Measurements from ENCODE around the gene MAPK8IP2. TPM values are rescaled to one million over a fixed set of nuclear protein-coding genes. Genes with fewer than 3 reads are reported as not detected.

Gene MAPK8IP2
- total and polyA plus RNA-seq, 7 donors, result 0.12 to 0.34 (median 0.16) TPM

- intact Hi-C loops (cut with DNase I), result loop anchor here (5.0 kb wide), 3 partner anchors 39 to 89 kb away; partner anchors contain the start of genes CHKB (in 1 of the 2), CPT1B (in 1 of the 2) and TYMP (in 1 of the 2)
- Histone ChIP-seq H3K27me3 (ENCODE audit: insufficient read depth in 3 of 3, low read length in 2 of 3) (no peaks in the 10 kb centered on the region), H3K9me3 (no peaks in the 10 kb centered on the region), H3K4me3 (peak overlapping the region; percentile 19), H3K4me1 (peaks cover 27% of the 10 kb centered on the region), H3K27ac (peak overlapping the region; percentile 48), H3K36me3 (ENCODE audit: insufficient read depth in 1 of 2, low read depth in 1 of 2) (peaks cover 0 to 17% of the 10 kb centered on the region in 2 donors)
- 18 to 32% (median 22%) methylated on average over 10 of the region's 10 CpGs for whole genome bisulfite sequencing, 3 donors
- DNase-seq (no peak), ATAC-seq (peak in 2 of 4 donors; percentile 31 to 32)
- TF ChIP-seq, protein P1, sequence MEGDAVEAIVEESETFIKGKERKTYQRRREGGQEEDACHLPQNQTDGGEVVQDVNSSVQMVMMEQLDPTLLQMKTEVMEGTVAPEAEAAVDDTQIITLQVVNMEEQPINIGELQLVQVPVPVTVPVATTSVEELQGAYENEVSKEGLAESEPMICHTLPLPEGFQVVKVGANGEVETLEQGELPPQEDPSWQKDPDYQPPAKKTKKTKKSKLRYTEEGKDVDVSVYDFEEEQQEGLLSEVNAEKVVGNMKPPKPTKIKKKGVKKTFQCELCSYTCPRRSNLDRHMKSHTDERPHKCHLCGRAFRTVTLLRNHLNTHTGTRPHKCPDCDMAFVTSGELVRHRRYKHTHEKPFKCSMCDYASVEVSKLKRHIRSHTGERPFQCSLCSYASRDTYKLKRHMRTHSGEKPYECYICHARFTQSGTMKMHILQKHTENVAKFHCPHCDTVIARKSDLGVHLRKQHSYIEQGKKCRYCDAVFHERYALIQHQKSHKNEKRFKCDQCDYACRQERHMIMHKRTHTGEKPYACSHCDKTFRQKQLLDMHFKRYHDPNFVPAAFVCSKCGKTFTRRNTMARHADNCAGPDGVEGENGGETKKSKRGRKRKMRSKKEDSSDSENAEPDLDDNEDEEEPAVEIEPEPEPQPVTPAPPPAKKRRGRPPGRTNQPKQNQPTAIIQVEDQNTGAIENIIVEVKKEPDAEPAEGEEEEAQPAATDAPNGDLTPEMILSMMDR (IDR thresholded peaks at IDR 0.05), result no peak
These were observed 20.8 kb downstream of the MAPK8IP2 start for GRCh38 chr22:50621356-50621880.

DNA sequence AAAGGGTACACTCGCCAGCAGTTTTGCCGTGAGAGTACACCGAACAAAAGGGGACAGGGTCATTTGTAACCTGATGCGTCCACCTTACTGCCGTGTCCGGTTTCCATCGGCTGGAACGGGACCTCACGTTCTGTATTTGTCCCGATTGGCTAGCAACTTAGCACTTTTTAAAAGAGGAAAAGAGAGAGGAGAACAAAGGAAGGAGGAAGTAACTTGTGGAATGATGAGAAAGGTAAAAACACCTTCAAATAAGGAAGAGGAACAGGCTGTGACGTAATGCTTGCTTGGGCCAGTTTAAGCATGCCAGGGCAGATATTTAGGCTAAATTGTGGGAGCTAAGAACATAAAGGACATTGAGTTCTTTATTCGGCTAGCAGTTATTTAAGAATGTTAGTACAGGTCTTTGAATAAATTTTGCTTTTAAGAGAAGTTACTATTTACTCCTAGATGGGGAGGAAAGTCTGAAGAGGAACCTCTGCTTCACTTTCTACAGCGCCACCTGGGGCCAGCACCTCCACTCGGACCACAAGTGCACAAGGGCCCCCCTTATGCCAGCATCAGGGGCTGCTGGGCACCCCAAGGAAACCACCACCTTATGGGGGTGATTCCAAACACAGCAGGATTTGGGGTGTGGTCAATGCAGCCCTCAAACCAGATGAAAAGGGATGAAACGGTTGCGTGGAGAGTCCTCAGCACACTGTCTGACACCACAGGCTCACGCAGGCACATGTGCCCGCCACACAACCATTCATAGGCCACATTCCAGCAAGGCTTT lies 21.5 kb downstream of the MAPK8IP2 start:
- 14 to 15% (median 14%) methylated on average over 18 of the region's 18 CpGs for WGBS, 3 donors
- H3K27ac ChIP-seq, result peak overlapping the region; percentile 48
- DNase-seq (no peak), ATAC-seq (peak in 3 of 4 donors; percentile 6 to 10 (median 9))
- no peaks in the 10 kb centered on the region for H3K9me3 ChIP-seq
- TF ChIP-seq, protein P1 (IDR thresholded peaks at IDR 0.05), result no peak
- peaks cover 30% of the 10 kb centered on the region for H3K4me1 ChIP-seq
- peaks cover 0 to 17% of the 10 kb centered on the region in 2 donors for H3K36me3 ChIP-seq (ENCODE audit: insufficient read depth in 1 of 2, low read depth in 1 of 2)
- intact Hi-C loops (cut with DNase I), result loop anchor here (5.0 kb wide), 3 partner anchors 40 to 90 kb away; partner anchors contain the start of genes CHKB (in 1 of the 2), CPT1B (in 1 of the 2) and TYMP (in 1 of the 2)
- no peaks in the 10 kb centered on the region for H3K27me3 ChIP-seq (ENCODE audit: insufficient read depth in 3 of 3, low read length in 2 of 3)
- H3K4me3 ChIP-seq, result peak overlapping the region; percentile 19

DNA sequence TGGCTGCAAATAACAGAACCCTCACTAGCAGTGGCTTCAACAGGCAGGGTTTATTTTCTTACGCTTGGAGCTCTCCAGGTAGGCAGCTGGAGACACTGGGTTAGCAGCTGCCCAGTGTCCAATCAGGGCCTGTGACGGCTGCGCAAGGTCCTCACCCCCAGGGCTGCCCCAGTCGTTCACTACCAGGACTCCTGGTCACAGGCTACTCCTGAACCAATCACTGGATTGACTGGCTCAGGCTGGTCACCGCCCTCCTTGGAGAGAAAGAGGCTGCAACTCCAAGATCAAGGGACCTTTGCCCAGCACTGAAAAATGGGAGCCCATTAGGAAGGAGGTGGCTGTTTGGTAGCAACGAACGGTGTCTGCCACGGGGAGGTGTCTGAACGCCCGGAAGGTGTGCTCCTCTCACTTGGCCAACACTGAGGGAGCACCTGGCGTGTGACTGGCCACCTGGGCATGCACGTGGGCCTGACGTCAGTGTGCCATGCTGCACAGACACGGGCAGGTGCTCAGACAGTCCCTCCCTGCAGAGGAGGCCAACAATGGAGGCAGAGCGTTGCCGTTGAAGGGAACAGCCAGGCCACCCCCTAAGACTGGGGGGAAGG lies 22.2 kb downstream of the MAPK8IP2 start:
- H3K9me3 ChIP-seq, result no peaks in the 10 kb centered on the region
- peaks cover 0 to 17% of the 10 kb centered on the region in 2 donors for H3K36me3 ChIP-seq (ENCODE audit: insufficient read depth in 1 of 2, low read depth in 1 of 2)
- H3K4me3 ChIP-seq, result peak overlapping the region; percentile 19
- intact Hi-C loops (cut with DNase I), result loop anchor here (5.0 kb wide), 3 partner anchors 41 to 91 kb away; partner anchors contain the start of genes CHKB (in 1 of the 2), CPT1B (in 1 of the 2) and TYMP (in 1 of the 2)
- DNase-seq (no peak), ATAC-seq (peak in 3 of 4 donors; percentile 31 to 47 (median 41))
- 45 to 66% (median 47%) methylated on average over 16 of the region's 16 CpGs for WGBS, 3 donors
- TF ChIP-seq, protein P1 (IDR thresholded peaks at IDR 0.05), result no peak
- no peaks in the 10 kb centered on the region for H3K27me3 ChIP-seq (ENCODE audit: insufficient read depth in 3 of 3, low read length in 2 of 3)
- peaks cover 33% of the 10 kb centered on the region for H3K4me1 ChIP-seq
- H3K27ac ChIP-seq, result no peak overlapping the region

DNA sequence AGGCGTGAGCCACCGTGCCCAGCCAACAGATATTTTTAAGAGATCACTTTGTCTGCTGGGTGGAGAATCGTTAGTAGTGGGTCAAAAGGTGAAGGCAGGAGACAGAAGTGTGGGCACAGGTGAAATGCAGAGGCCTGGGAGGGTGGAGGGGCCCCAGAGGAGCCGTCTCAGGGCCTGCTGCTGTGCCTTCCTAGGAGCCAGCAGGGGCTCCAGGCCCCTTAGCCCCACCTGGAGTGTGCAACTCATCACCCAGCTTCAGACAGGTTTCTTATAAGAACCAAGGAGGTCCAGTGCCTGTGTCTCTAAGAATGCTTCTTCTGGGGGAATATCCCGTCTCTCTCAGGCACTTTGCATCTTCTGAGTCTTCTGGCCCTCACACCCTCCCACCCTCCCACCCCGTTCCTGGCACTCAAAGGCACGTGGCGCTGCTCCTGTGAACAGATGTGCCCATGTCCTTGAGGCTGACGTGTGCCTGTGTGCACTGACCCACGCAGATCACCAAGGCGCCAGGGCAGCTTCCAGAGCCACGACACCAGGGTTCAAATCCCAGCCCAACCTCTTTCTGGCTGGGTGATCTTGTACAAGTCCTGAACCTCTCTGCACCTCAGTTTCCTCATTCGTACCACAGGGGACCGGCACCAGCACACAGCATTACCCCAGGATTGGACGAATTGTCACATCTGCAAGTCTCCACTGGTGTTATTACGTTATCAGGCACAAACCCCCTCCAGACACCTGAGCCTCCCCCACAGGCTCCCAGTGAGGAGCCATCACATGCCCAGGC lies 23.9 kb downstream of the MAPK8IP2 start:
- Histone ChIP-seq H3K9me3 (no peaks in the 10 kb centered on the region), H3K27ac (no peak overlapping the region), H3K4me1 (peaks cover 33% of the 10 kb centered on the region), H3K4me3 (no peak overlapping the region), H3K27me3 (ENCODE audit: insufficient read depth in 3 of 3, low read length in 2 of 3) (no peaks in the 10 kb centered on the region), H3K36me3 (ENCODE audit: insufficient read depth in 1 of 2, low read depth in 1 of 2) (peaks cover 0 to 17% of the 10 kb centered on the region in 2 donors)
- WGBS, 3 donors, result 66 to 74% (median 72%) methylated on average over 16 of the region's 16 CpGs
- TF ChIP-seq, protein P1 (IDR thresholded peaks at IDR 0.05), result no peak
- DNase-seq (no peak), ATAC-seq (no peak)
- intact Hi-C loops (cut with DNase I), result loop anchor here (5.0 kb wide), 4 partner anchors 42 to 92 kb away; partner anchors contain the start of genes CHKB (in 1 of the 2), CPT1B (in 1 of the 2) and TYMP (in 1 of the 2)

All from psoas muscle (tissue), 8 donors.